HG02840 (cell line): ENCODE results near the gene DNAJB12.
"Not testable (repeated sequence)": the region's sequence is repeated elsewhere in the genome, so short reads cannot be mapped to it uniquely, and the experiment has no call there.

Experiments
- ATAC-seq: cut with Tn5 transposase; IDR thresholded peaks from one replicate; pipeline ENCODE4 v1.9.1; 2021; ENCODE audit warnings: mild to moderate bottlenecking, moderate library complexity, moderate number of reproducible peaks; ENCODE audit not compliant: unreplicated experiment, low FRiP score

Gene DNAJB12

GRCh38 chr10:72318418-72319262 lies 36.1 kb downstream of the DNAJB12 start:
- no peak for ATAC-seq

- ATAC-seq = no peak
These were observed 37.8 kb downstream of the DNAJB12 start for GRCh38 chr10:72316748-72317435.

- no peak for ATAC-seq
These were observed 38.4 kb downstream of the DNAJB12 start for GRCh38 chr10:72316386-72316700.

- ATAC-seq = no peak
These were observed 38.9 kb downstream of the DNAJB12 start for GRCh38 chr10:72315611-72316385.

GRCh38 chr10:72315054-72315453 lies 39.7 kb downstream of the DNAJB12 start:
- ATAC-seq = no peak

GRCh38 chr10:72314263-72314662 lies 40.5 kb downstream of the DNAJB12 start:
- no peak for ATAC-seq

- no peak for ATAC-seq
These were observed 41.8 kb downstream of the DNAJB12 start for GRCh38 chr10:72312865-72313391.

GRCh38 chr10:72311667-72312066 lies 43.1 kb downstream of the DNAJB12 start:
- no peak for ATAC-seq

GRCh38 chr10:72310636-72311035 lies 44.1 kb downstream of the DNAJB12 start:
- no peak for ATAC-seq

GRCh38 chr10:72310241-72310633 lies 44.5 kb downstream of the DNAJB12 start:
- no peak for ATAC-seq

- no peak for ATAC-seq
These were observed 45.2 kb downstream of the DNAJB12 start for GRCh38 chr10:72309290-72310240.

- ATAC-seq = no peak
These were observed 46.3 kb downstream of the DNAJB12 start for GRCh38 chr10:72308320-72308987.

GRCh38 chr10:72307711-72308110 lies 47.0 kb downstream of the DNAJB12 start:
- not testable (repeated sequence) for ATAC-seq

GRCh38 chr10:72306215-72306760 lies 48.4 kb downstream of the DNAJB12 start:
- no peak for ATAC-seq

- no peak for ATAC-seq
These were observed 51.1 kb downstream of the DNAJB12 start for GRCh38 chr10:72303424-72304128.

- no peak for ATAC-seq
These were observed 55.9 kb downstream of the DNAJB12 start for GRCh38 chr10:72298592-72299519.

GRCh38 chr10:72297805-72298591 lies 56.7 kb downstream of the DNAJB12 start:
- peak; percentile 62 for ATAC-seq
